HCT116 (cell line): ENCODE results near the gene PRRT3.

ENCODE experiments used
- ATF3 ChIP-seq: IDR thresholded peaks from 2 replicates; pipeline ENCODE4 v1.6.1; 2012
- CEBPB ChIP-seq: IDR thresholded peaks from 2 replicates; pipeline ENCODE4 v1.6.1; 2012; ENCODE audit warnings: low read depth
- ELF1 ChIP-seq: IDR thresholded peaks from 2 replicates; pipeline ENCODE4 v1.6.1; 2012; ENCODE audit warnings: low read depth, borderline replicate concordance
- EZH2 ChIP-seq: fragments of 200-600 bp; sonication (generic); IDR thresholded peaks from 2 replicates; pipeline ENCODE4 v1.6.1; 2017; ENCODE audit warnings: antibody characterized with exemption, mixed run types
- EZH2phosphoT487 ChIP-seq: fragments of 200-600 bp; IDR thresholded peaks from 2 replicates; pipeline ENCODE4 v1.6.1; 2018; ENCODE audit warnings: antibody characterized with exemption, borderline replicate concordance
- POLR2A ChIP-seq: IDR thresholded peaks from 2 replicates; pipeline ENCODE4 v1.7.0; 2011; ENCODE audit warnings: borderline replicate concordance; ENCODE audit not compliant: insufficient read depth, insufficient read length; ENCODE audit errors: extremely low read depth
- POLR2AphosphoS5 ChIP-seq: IDR thresholded peaks from 2 replicates; pipeline ENCODE4 v1.6.1; 2011; ENCODE audit warnings: mild to moderate bottlenecking, low read depth, low read length, moderate library complexity
- RAD21 ChIP-seq: IDR thresholded peaks from 2 replicates; pipeline ENCODE4 v1.6.1; 2012; ENCODE audit warnings: low read depth, mild to moderate bottlenecking
- REST ChIP-seq: IDR thresholded peaks from 2 replicates; pipeline ENCODE4 v1.6.1; 2012; ENCODE audit warnings: low read depth
- SP1 ChIP-seq: IDR thresholded peaks from 2 replicates; pipeline ENCODE4 v1.6.1; 2012; ENCODE audit warnings: low read depth
- TCF7L2 ChIP-seq: IDR thresholded peaks from 2 replicates; pipeline ENCODE4 v1.7.0; 2011; ENCODE audit warnings: borderline replicate concordance, inconsistent platforms; ENCODE audit not compliant: insufficient read depth, insufficient read length; ENCODE audit errors: extremely low read depth
- ZNF274 ChIP-seq: fragments of 200-500 bp; sonication (Bioruptor generic); IDR thresholded peaks from 2 replicates; pipeline ENCODE4 v1.6.1; 2014; ENCODE audit warnings: mild to moderate bottlenecking, low read depth, low read length, inconsistent platforms
- TF ChIP-seq, protein P1 (sequence below), 3 experiments: fragments of 200-600 bp in 1 of 3; sonication (generic) in 1 of 3; IDR thresholded peaks in 2 of 3; conservative IDR thresholded peaks in 1 of 3; 2 replicates each; pipeline ENCODE4 v1.5.1; 2012 to 2017; ENCODE audit warnings: low read depth in 2 of 3, low read length in 2 of 3, antibody characterized with exemption in 1 of 3, borderline replicate concordance in 1 of 3, control low read depth in 1 of 3, mild to moderate bottlenecking in 1 of 3, mixed read lengths in 1 of 3, mixed run types in 1 of 3, moderate library complexity in 1 of 3; ENCODE audit not compliant: insufficient read depth in 1 of 3
- TF ChIP-seq, protein P2 (sequence below): IDR thresholded peaks from 2 replicates; pipeline ENCODE4 v1.6.1; 2012

DNA sequence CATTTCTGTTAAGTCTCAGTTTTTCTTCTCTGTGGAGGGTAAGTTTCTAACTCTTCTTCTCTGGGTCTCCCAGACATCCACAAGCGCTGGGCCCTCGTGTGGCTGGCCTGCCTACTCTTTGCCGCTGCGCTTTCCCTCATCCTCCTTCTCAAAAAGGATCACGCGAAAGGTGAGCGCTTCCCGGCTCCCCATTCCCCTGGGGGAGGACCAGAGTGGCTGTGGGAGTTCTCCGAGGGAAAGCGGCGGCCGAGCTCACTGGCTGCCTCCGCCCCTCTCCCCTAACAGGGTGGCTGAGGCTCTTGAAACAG is 19.7 kb downstream of the PRRT3 start:
- TF ChIP-seq POLR2A (no peak), CEBPB (no peak), POLR2AphosphoS5 (no peak), ZNF274 (no peak), EZH2phosphoT487 (no peak), RAD21 (no peak), ATF3 (no peak), TCF7L2 (no peak), REST (no peak), SP1 (no peak), ELF1 (no peak), EZH2 (no peak)
- TF ChIP-seq, protein P1, sequence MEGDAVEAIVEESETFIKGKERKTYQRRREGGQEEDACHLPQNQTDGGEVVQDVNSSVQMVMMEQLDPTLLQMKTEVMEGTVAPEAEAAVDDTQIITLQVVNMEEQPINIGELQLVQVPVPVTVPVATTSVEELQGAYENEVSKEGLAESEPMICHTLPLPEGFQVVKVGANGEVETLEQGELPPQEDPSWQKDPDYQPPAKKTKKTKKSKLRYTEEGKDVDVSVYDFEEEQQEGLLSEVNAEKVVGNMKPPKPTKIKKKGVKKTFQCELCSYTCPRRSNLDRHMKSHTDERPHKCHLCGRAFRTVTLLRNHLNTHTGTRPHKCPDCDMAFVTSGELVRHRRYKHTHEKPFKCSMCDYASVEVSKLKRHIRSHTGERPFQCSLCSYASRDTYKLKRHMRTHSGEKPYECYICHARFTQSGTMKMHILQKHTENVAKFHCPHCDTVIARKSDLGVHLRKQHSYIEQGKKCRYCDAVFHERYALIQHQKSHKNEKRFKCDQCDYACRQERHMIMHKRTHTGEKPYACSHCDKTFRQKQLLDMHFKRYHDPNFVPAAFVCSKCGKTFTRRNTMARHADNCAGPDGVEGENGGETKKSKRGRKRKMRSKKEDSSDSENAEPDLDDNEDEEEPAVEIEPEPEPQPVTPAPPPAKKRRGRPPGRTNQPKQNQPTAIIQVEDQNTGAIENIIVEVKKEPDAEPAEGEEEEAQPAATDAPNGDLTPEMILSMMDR (IDR thresholded peaks at IDR 0.05 in 2 of 3, conservative IDR thresholded peaks at IDR 0.05 in 1 of 3; ENCODE audit: borderline replicate concordance in 1 of 3, insufficient read depth in 1 of 3, low read depth in 2 of 3, low read length in 2 of 3), result no peak
- TF ChIP-seq, protein P2, sequence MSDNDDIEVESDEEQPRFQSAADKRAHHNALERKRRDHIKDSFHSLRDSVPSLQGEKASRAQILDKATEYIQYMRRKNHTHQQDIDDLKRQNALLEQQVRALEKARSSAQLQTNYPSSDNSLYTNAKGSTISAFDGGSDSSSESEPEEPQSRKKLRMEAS, result no peak
